Measurements from ENCODE around the gene SLC35E2B. TPM values are rescaled to one million over a fixed set of nuclear protein-coding genes. Genes with fewer than 3 reads are reported as not detected.

Gene SLC35E2B
- total and polyA plus RNA-seq, 4 donors: 11.1 to 19.3 (median 12.6) TPM

- WGBS: 3% methylated on average over 80 of the region's 80 CpGs
- Histone ChIP-seq H3K4me3 (ENCODE audit: low read depth in 1 of 3, low read length in 3 of 3) (peak overlapping the region; percentile 53 to 97 (median 85)), H3K27ac (ENCODE audit: low read depth in 1 of 2, low read length in 2 of 2) (peak overlapping the region; percentile 94 to 100), H3K36me3 (ENCODE audit: control insufficient read depth in 4 of 4, insufficient read depth in 3 of 4, low read depth in 1 of 4, low read length in 3 of 4) (peaks cover 0 to 6% (median 0%) of the 10 kb centered on the region in 4 donors), H3K9ac (ENCODE audit: low read depth in 1 of 2, low read length in 2 of 2) (peak overlapping the region in 1 of 2 donors; percentile 95), H3K4me1 (ENCODE audit: control insufficient read depth in 4 of 4, insufficient read depth in 4 of 4, low read length in 3 of 4) (peaks cover 11 to 58% (median 46%) of the 10 kb centered on the region in 4 donors), H3K27me3 (ENCODE audit: control insufficient read depth in 4 of 4, insufficient read depth in 4 of 4, low read length in 3 of 4) (no peaks in the 10 kb centered on the region), H3K9me3 (ENCODE audit: control insufficient read depth in 4 of 4, low read length in 3 of 4) (no peaks in the 10 kb centered on the region)
- DNase-seq (ENCODE audit: low spot score): peak; percentile 55
- no peak for TF ChIP-seq ATF3 (IDR thresholded peaks at IDR 0.05)
Observed at GRCh38 chr1:1616045-1616790, 76.4 kb downstream of the SLC35E2B start.

DNA sequence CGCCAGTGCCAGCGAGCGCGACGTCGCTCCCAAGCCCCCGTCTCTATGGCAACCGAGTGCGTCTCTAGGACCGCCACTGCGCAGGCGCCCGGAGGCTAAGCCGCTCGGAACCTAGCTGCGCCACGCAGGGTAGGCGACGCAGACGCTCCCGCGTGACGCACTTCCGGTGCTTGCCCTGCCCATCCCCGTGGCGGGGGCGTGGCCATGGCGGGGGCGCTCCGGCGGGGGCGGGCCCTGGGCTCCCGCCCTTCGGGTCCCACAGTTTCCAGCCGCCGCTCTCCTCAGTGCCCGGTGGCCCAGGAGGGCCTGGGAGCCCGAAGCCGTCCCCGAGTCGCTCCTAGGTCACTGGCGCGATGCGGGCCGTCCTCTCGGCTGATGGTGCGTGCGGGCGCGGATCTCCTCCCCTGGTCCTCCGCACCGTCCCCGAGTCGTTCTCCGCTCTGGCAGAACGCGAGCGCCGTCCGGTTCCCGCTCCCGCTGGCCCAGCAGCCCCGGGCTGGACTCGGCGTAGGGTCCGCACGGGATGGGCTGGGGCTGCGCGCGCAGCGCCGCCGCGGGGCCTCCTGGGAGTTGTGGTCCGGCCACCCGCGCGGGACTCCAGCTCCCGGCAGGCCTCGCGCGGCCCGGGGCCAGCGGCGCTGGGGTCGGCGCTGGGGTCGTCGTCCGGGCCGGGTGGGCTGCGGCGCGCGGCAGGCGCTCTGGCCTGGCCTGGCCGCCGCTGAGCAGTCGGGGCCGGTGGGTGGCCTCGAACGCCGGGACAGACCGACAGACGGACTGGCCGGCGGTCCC, 77.1 kb downstream of the SLC35E2B start, which contains the start of gene MIB2:
Gene MIB2, plus strand, starts transcription at position 245 of the 789 bp plus-strand sequence. CDS start 7,953 bp downstream, outside the sequence.
- Histone ChIP-seq H3K9me3 (ENCODE audit: control insufficient read depth in 4 of 4, low read length in 3 of 4) (no peaks in the 10 kb centered on the region), H3K4me1 (ENCODE audit: control insufficient read depth in 4 of 4, insufficient read depth in 4 of 4, low read length in 3 of 4) (peaks cover 11 to 63% (median 52%) of the 10 kb centered on the region in 4 donors), H3K9ac (ENCODE audit: low read depth in 1 of 2, low read length in 2 of 2) (peak within 1 kb of the TSS; percentile 63 to 95), H3K27ac (ENCODE audit: low read depth in 1 of 2, low read length in 2 of 2) (peak within 1 kb of the TSS; percentile 94 to 100), H3K4me3 (ENCODE audit: low read depth in 1 of 3, low read length in 3 of 3) (peak within 1 kb of the TSS; percentile 73 to 97 (median 85)), H3K36me3 (ENCODE audit: control insufficient read depth in 4 of 4, insufficient read depth in 3 of 4, low read depth in 1 of 4, low read length in 3 of 4) (peaks cover 0 to 6% (median 0%) of the 10 kb centered on the region in 4 donors), H3K27me3 (ENCODE audit: control insufficient read depth in 4 of 4, insufficient read depth in 4 of 4, low read length in 3 of 4) (no peaks in the 10 kb centered on the region)
- peak; percentile 97 for DNase-seq (ENCODE audit: low spot score)
- under 1% methylated on average over 107 of the region's 107 CpGs for WGBS
- TF ChIP-seq MAX (IDR thresholded peaks at IDR 0.05) (no peak), JUND (IDR thresholded peaks at IDR 0.05) (no peak), ATF3 (IDR thresholded peaks at IDR 0.05) (no peak), CTCF (IDR thresholded peaks at IDR 0.05; ENCODE audit: low read depth, low read length, missing input control) (no peak), GABPA (IDR thresholded peaks at IDR 0.05 in 1 of 2, conservative IDR thresholded peaks at IDR 0.05 in 1 of 2) (peak in 1 of 2 donors; percentile 93), NR2F2 (IDR thresholded peaks at IDR 0.05) (no peak), ZBTB33 (IDR thresholded peaks at IDR 0.05) (no peak), EGR1 (IDR thresholded peaks at IDR 0.05; ENCODE audit: low read depth in 2 of 2) (peak; percentile 43 to 84), FOXA1 (IDR thresholded peaks at IDR 0.05) (no peak), YY1 (IDR thresholded peaks at IDR 0.05) (no peak), SP1 (IDR thresholded peaks at IDR 0.05) (peak; percentile 35)
- TF ChIP-seq, protein P1, sequence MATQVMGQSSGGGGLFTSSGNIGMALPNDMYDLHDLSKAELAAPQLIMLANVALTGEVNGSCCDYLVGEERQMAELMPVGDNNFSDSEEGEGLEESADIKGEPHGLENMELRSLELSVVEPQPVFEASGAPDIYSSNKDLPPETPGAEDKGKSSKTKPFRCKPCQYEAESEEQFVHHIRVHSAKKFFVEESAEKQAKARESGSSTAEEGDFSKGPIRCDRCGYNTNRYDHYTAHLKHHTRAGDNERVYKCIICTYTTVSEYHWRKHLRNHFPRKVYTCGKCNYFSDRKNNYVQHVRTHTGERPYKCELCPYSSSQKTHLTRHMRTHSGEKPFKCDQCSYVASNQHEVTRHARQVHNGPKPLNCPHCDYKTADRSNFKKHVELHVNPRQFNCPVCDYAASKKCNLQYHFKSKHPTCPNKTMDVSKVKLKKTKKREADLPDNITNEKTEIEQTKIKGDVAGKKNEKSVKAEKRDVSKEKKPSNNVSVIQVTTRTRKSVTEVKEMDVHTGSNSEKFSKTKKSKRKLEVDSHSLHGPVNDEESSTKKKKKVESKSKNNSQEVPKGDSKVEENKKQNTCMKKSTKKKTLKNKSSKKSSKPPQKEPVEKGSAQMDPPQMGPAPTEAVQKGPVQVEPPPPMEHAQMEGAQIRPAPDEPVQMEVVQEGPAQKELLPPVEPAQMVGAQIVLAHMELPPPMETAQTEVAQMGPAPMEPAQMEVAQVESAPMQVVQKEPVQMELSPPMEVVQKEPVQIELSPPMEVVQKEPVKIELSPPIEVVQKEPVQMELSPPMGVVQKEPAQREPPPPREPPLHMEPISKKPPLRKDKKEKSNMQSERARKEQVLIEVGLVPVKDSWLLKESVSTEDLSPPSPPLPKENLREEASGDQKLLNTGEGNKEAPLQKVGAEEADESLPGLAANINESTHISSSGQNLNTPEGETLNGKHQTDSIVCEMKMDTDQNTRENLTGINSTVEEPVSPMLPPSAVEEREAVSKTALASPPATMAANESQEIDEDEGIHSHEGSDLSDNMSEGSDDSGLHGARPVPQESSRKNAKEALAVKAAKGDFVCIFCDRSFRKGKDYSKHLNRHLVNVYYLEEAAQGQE (IDR thresholded peaks at IDR 0.05): no peak

Data from liver (tissue), 9 donors.